Ishikawa (cell line): ENCODE results near the gene TOR4A.

Source experiments
- CEBPB ChIP-seq: IDR thresholded peaks from 2 replicates; pipeline ENCODE4 v1.6.1; 2012
- CREB1 ChIP-seq: IDR thresholded peaks from 2 replicates; pipeline ENCODE4 v1.6.1; 2012; ENCODE audit warnings: low read depth
- EP300 ChIP-seq: IDR thresholded peaks from 2 replicates; pipeline ENCODE4 v1.6.1; 2012; ENCODE audit warnings: borderline replicate concordance
- RAD21 ChIP-seq: IDR thresholded peaks from 2 replicates; pipeline ENCODE4 v1.6.1; 2012; ENCODE audit warnings: low read depth
- TCF12 ChIP-seq: IDR thresholded peaks from 2 replicates; pipeline ENCODE4 v1.6.1; 2012; ENCODE audit warnings: low read depth
- YY1 ChIP-seq: IDR thresholded peaks from 2 replicates; pipeline ENCODE4 v1.6.1; 2012; ENCODE audit warnings: low read depth
- TF ChIP-seq, protein P1 (sequence below): IDR thresholded peaks from 2 replicates; pipeline ENCODE4 v1.6.1; 2012; ENCODE audit warnings: low read depth, mild to moderate bottlenecking
- TF ChIP-seq, protein P2 (sequence below): IDR thresholded peaks from 2 replicates; pipeline ENCODE4 v1.6.1; 2012

DNA sequence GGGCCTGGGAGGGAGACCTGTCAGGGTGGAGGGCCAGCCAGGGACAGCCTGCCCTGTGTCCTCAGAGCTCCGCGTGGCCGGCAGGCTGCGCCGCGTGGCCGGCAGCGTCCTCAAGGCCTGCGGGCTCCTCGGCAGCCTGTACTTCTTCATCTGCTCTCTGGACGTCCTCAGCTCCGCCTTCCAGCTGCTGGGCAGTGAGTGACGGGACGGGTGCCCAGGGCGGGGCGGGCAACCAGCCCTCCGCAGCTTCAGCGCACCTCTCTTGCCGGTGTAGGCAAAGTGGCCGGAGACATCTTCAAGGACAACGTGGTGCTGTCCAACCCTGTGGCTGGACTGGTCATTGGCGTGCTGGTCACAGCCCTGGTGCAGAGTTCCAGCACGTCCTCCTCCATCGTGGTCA is 45.0 kb upstream of the TOR4A start:
- TF ChIP-seq, protein P1, sequence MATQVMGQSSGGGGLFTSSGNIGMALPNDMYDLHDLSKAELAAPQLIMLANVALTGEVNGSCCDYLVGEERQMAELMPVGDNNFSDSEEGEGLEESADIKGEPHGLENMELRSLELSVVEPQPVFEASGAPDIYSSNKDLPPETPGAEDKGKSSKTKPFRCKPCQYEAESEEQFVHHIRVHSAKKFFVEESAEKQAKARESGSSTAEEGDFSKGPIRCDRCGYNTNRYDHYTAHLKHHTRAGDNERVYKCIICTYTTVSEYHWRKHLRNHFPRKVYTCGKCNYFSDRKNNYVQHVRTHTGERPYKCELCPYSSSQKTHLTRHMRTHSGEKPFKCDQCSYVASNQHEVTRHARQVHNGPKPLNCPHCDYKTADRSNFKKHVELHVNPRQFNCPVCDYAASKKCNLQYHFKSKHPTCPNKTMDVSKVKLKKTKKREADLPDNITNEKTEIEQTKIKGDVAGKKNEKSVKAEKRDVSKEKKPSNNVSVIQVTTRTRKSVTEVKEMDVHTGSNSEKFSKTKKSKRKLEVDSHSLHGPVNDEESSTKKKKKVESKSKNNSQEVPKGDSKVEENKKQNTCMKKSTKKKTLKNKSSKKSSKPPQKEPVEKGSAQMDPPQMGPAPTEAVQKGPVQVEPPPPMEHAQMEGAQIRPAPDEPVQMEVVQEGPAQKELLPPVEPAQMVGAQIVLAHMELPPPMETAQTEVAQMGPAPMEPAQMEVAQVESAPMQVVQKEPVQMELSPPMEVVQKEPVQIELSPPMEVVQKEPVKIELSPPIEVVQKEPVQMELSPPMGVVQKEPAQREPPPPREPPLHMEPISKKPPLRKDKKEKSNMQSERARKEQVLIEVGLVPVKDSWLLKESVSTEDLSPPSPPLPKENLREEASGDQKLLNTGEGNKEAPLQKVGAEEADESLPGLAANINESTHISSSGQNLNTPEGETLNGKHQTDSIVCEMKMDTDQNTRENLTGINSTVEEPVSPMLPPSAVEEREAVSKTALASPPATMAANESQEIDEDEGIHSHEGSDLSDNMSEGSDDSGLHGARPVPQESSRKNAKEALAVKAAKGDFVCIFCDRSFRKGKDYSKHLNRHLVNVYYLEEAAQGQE: no peak
- TF ChIP-seq CEBPB: no peak
- TF ChIP-seq, protein P2, sequence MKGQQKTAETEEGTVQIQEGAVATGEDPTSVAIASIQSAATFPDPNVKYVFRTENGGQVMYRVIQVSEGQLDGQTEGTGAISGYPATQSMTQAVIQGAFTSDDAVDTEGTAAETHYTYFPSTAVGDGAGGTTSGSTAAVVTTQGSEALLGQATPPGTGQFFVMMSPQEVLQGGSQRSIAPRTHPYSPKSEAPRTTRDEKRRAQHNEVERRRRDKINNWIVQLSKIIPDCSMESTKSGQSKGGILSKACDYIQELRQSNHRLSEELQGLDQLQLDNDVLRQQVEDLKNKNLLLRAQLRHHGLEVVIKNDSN: no peak
- no peak for TF ChIP-seq EP300
- TF ChIP-seq RAD21: no peak
- no peak for TF ChIP-seq CREB1
- TF ChIP-seq YY1: no peak
- no peak for TF ChIP-seq TCF12
